Stimulated activated effector memory CD8-positive, alpha-beta T cell treated with anti-CD3 and anti-CD28 coated beads, Interleukin-12 subunit alpha, Interleukin-12 subunit beta, amount 100 ng/mL, for 72 hours (primary cell): ENCODE measurements around the gene RALB.
A peak's percentile ranks its signal among the peaks of the same experiment; 100 is the strongest.

Experiments used
- ATAC-seq: fragments of 150-1000 bp; cut with Tn5 transposase; 2 replicates; pipeline ENCODE4 v1.10.0; 2021
- DNase-seq, 2 donors: peaks; one replicate each; pipeline ENCODE4 v3.0.0; 2021 to 2022; ENCODE audit warnings: low spot score in 2 of 2
- H3K27ac Mint-ChIP-seq: one replicate; pipeline ENCODE4 v1.8.0; 2022; ENCODE audit warnings: mild to moderate bottlenecking, mixed read lengths
- H3K36me3 Mint-ChIP-seq: one replicate; pipeline ENCODE4 v1.8.0; 2022; ENCODE audit warnings: mild to moderate bottlenecking, mixed read lengths
- H3K4me1 Mint-ChIP-seq: one replicate; pipeline ENCODE4 v1.8.0; 2022; ENCODE audit warnings: mixed read lengths
- H3K4me3 Mint-ChIP-seq: one replicate; pipeline ENCODE4 v1.8.0; 2022; ENCODE audit warnings: mild to moderate bottlenecking, mixed read lengths
- H3K9me3 Mint-ChIP-seq: one replicate; pipeline ENCODE4 v1.8.0; 2022; ENCODE audit warnings: mixed read lengths

The RALB gene

GRCh38 chr2:120252225-120253020 lies at the start of gene RALB:
RALB (plus strand) TSS chr2:120252852; CDS start chr2:120278665, 25,813 bp downstream.
- ATAC-seq (peak; percentile 94), DNase-seq (peak; percentile 94 to 99)
- Mint-ChIP-seq H3K27ac (peak within 1 kb of the TSS; percentile 94), H3K4me1 (peaks cover 59% of the 10 kb centered on the region), H3K9me3 (no peaks in the 10 kb centered on the region), H3K36me3 (peaks cover 29% of the 10 kb centered on the region), H3K4me3 (peak within 1 kb of the TSS; percentile 98)

- no peaks in the 10 kb centered on the region for H3K4me1 Mint-ChIP-seq
- H3K4me3 Mint-ChIP-seq, result no peak overlapping the region
- H3K36me3 Mint-ChIP-seq, result no peaks in the 10 kb centered on the region
- ATAC-seq, result no peak
- no peak for DNase-seq
- no peaks in the 10 kb centered on the region for H3K9me3 Mint-ChIP-seq
- H3K27ac Mint-ChIP-seq, result no peak overlapping the region
Observed at GRCh38 chr2:120203251-120204021, 49.2 kb upstream of the RALB start.

GRCh38 chr2:120204022-120204405 lies 48.6 kb upstream of the RALB start:
- Mint-ChIP-seq H3K4me3 (no peak overlapping the region), H3K36me3 (no peaks in the 10 kb centered on the region), H3K9me3 (no peaks in the 10 kb centered on the region), H3K27ac (no peak overlapping the region), H3K4me1 (no peaks in the 10 kb centered on the region)
- DNase-seq (no peak), ATAC-seq (peak; percentile 11)

GRCh38 chr2:120204417-120204816 lies 48.2 kb upstream of the RALB start:
- H3K4me3 Mint-ChIP-seq, result no peak overlapping the region
- H3K27ac Mint-ChIP-seq, result no peak overlapping the region
- ATAC-seq (no peak), DNase-seq (no peak)
- no peaks in the 10 kb centered on the region for H3K4me1 Mint-ChIP-seq
- H3K9me3 Mint-ChIP-seq, result no peaks in the 10 kb centered on the region
- no peaks in the 10 kb centered on the region for H3K36me3 Mint-ChIP-seq

- ATAC-seq (no peak), DNase-seq (no peak)
- H3K4me1 Mint-ChIP-seq, result no peaks in the 10 kb centered on the region
- no peaks in the 10 kb centered on the region for H3K36me3 Mint-ChIP-seq
- no peak overlapping the region for H3K4me3 Mint-ChIP-seq
- peak overlapping the region; percentile 32 for H3K27ac Mint-ChIP-seq
- H3K9me3 Mint-ChIP-seq, result no peaks in the 10 kb centered on the region
Observed at GRCh38 chr2:120204945-120205670, 47.5 kb upstream of the RALB start.

GRCh38 chr2:120206022-120206581 lies 46.5 kb upstream of the RALB start:
- no peaks in the 10 kb centered on the region for H3K9me3 Mint-ChIP-seq
- H3K27ac Mint-ChIP-seq, result peak overlapping the region; percentile 32
- ATAC-seq (peak; percentile 66), DNase-seq (peak; percentile 56 to 80)
- no peaks in the 10 kb centered on the region for H3K36me3 Mint-ChIP-seq
- no peaks in the 10 kb centered on the region for H3K4me1 Mint-ChIP-seq
- no peak overlapping the region for H3K4me3 Mint-ChIP-seq

- H3K9me3 Mint-ChIP-seq, result no peaks in the 10 kb centered on the region
- DNase-seq (no peak), ATAC-seq (no peak)
- no peaks in the 10 kb centered on the region for H3K4me1 Mint-ChIP-seq
- no peak overlapping the region for H3K4me3 Mint-ChIP-seq
- no peaks in the 10 kb centered on the region for H3K36me3 Mint-ChIP-seq
- peak overlapping the region; percentile 85 for H3K27ac Mint-ChIP-seq
Observed at GRCh38 chr2:120208381-120209353, 44.0 kb upstream of the RALB start.

- Mint-ChIP-seq H3K36me3 (no peaks in the 10 kb centered on the region), H3K9me3 (no peaks in the 10 kb centered on the region), H3K27ac (peak overlapping the region; percentile 85), H3K4me1 (no peaks in the 10 kb centered on the region), H3K4me3 (peak overlapping the region; percentile 17)
- no peak for DNase-seq
- ATAC-seq, result peak; percentile 35
Observed at GRCh38 chr2:120209427-120210269, 43.0 kb upstream of the RALB start.

GRCh38 chr2:120210270-120210693 lies 42.4 kb upstream of the RALB start:
- DNase-seq, result no peak
- Mint-ChIP-seq H3K9me3 (no peaks in the 10 kb centered on the region), H3K4me3 (peak overlapping the region; percentile 17), H3K27ac (peak overlapping the region; percentile 85), H3K36me3 (no peaks in the 10 kb centered on the region), H3K4me1 (no peaks in the 10 kb centered on the region)
- ATAC-seq, result peak; percentile 38

GRCh38 chr2:120218181-120218580 lies 34.5 kb upstream of the RALB start:
- Mint-ChIP-seq H3K4me3 (no peak overlapping the region), H3K9me3 (no peaks in the 10 kb centered on the region), H3K27ac (no peak overlapping the region), H3K36me3 (peaks cover 38% of the 10 kb centered on the region), H3K4me1 (peaks cover 46% of the 10 kb centered on the region)
- no peak for ATAC-seq
- no peak for DNase-seq

- Mint-ChIP-seq H3K9me3 (no peaks in the 10 kb centered on the region), H3K4me1 (peaks cover 53% of the 10 kb centered on the region), H3K36me3 (peaks cover 44% of the 10 kb centered on the region), H3K27ac (peak overlapping the region; percentile 29), H3K4me3 (no peak overlapping the region)
- DNase-seq (no peak), ATAC-seq (no peak)
Observed at GRCh38 chr2:120219291-120219690, 33.4 kb upstream of the RALB start.

- DNase-seq, result no peak
- Mint-ChIP-seq H3K4me1 (peaks cover 58% of the 10 kb centered on the region), H3K36me3 (peaks cover 46% of the 10 kb centered on the region), H3K4me3 (no peak overlapping the region), H3K27ac (peak overlapping the region; percentile 29), H3K9me3 (no peaks in the 10 kb centered on the region)
- ATAC-seq, result no peak
Observed at GRCh38 chr2:120219766-120220165, 32.9 kb upstream of the RALB start.

- Mint-ChIP-seq H3K4me1 (peaks cover 59% of the 10 kb centered on the region), H3K36me3 (peaks cover 46% of the 10 kb centered on the region)
Observed at GRCh38 chr2:120220756-120221155, 31.9 kb upstream of the RALB start.

More at GRCh38 chr2:120220756-120221155, 31.9 kb upstream of the RALB start:
- H3K9me3 Mint-ChIP-seq, result no peaks in the 10 kb centered on the region
- ATAC-seq (no peak), DNase-seq (no peak)
- H3K27ac Mint-ChIP-seq, result peak overlapping the region; percentile 90
- H3K4me3 Mint-ChIP-seq, result peak overlapping the region; percentile 77
